ENCODE measurements around the gene FAIM2. TPM values are rescaled to one million over a fixed set of nuclear protein-coding genes. Genes with fewer than 3 reads are reported as not detected.
A peak's percentile ranks its signal among the peaks of the same experiment; 100 is the strongest.

Gene FAIM2
- total RNA-seq, 1 experiment from 2014 or later, result 0.58 TPM

GRCh38 chr12:49939707-49940106, 36.0 kb upstream of the FAIM2 start:
- DNase-seq (ENCODE audit: low spot score), result no peak

DNA sequence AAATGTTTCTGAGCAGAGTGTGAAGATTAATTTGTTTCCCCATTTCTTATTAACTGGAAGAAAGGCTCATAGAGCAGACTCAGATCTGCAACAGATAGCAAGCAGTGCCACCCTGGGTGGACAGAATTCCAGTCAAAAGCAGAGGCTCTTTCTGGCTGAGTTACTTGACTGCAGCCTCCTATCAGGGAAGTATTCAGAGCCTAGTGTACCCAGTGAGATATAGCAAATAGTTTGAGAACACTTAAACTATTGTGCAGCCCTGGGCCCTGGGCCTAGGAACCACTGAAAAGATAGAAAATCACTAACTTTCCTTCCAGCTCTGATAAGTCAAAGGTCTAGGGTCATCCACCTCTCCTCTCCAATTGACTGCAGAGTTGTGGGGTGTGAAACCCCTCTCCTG, 35.6 kb upstream of the FAIM2 start:
- no peak for DNase-seq (ENCODE audit: low spot score)

GRCh38 chr12:49937639-49938300, 34.1 kb upstream of the FAIM2 start:
- DNase-seq (ENCODE audit: low spot score), result no peak

DNA sequence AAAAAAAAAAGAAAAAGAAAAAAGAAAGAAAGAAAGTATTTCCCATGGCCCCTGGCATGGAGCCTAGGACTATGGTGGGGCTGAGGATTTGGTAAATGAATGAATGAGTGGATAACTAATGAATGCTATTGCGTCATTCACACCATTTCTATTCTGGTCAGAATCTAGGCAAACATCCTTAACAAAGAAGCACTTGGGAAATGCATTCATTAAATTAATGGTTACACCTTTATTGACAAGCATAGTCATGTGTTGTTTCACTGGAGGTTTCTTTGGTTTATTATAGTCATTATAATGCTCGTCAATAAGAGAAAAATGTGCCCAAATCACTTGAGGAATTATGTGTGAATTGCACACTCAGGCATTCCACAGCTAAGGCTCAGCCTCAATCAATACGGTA, 33.2 kb upstream of the FAIM2 start:
- DNase-seq (ENCODE audit: low spot score), result no peak

DNA sequence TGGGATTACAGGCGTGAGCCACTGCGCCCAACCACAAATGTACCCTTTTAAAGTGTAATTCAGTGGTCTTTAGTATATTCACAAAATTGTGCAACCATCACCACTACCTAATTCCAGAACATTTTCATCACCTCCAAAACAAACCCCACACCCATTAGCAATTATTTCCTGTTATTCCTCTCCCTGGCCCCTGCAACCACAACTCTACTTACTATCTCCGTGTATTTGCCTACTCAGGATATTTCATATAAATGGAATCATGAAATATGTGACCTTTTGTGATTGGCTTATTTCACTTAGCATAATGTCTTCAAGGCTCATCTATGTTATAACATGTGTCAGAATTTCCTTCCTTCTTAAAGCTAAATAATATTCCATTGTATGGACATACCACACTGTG, 30.8 kb upstream of the FAIM2 start:
- DNase-seq (ENCODE audit: low spot score), result no peak

DNA sequence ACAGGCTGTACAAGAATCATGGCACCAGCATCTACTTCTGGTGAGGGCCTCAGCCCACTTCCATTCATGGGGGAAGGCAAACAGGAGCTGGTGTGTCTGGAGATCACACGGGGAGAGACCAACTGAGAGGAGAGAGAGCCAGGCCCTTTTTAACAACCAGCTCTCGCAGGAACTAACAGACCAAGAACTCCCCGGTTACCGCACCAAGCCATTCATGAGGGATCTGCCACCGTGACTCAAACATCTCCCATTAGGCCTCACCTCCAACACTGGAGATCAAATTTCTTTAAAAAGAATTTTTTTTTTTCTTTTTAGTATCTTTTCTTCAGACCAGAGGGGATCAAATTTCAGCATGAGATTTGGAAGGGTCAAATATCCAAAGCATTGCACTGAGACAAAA, 30.1 kb upstream of the FAIM2 start:
- no peak for DNase-seq (ENCODE audit: low spot score)

DNA sequence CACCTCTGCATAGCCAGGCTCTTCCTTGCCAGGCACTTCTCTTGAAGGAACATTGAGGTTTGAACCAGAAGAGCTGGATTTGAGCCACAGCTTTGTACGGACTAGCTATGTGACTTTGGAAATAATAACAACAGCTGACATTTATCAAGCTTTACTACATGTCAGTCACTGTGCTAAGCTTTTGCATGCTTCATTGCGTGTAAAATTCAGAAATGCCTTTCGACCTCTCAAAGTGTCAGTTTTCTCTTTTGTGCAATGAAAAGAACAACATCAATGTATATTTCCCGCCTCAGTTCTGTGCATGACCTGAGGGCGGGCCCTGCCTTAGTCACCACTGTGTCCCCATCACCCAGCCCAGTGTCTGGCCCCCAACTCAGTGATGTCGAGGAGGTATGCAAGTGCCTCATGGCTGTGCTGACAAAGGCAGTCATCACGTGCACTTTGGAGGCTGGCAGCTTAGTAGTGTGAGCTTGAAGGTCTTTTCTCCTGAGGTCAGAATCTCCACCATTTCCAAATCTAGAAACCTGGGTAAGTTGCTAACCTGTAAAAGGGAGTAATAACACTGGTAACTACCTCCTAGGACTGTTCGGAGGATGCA, 28.9 kb upstream of the FAIM2 start:
- DNase-seq (ENCODE audit: low spot score), result no peak

- no peak for DNase-seq (ENCODE audit: low spot score)
Measured at GRCh38 chr12:49932023-49932422, 28.3 kb upstream of the FAIM2 start.

DNA sequence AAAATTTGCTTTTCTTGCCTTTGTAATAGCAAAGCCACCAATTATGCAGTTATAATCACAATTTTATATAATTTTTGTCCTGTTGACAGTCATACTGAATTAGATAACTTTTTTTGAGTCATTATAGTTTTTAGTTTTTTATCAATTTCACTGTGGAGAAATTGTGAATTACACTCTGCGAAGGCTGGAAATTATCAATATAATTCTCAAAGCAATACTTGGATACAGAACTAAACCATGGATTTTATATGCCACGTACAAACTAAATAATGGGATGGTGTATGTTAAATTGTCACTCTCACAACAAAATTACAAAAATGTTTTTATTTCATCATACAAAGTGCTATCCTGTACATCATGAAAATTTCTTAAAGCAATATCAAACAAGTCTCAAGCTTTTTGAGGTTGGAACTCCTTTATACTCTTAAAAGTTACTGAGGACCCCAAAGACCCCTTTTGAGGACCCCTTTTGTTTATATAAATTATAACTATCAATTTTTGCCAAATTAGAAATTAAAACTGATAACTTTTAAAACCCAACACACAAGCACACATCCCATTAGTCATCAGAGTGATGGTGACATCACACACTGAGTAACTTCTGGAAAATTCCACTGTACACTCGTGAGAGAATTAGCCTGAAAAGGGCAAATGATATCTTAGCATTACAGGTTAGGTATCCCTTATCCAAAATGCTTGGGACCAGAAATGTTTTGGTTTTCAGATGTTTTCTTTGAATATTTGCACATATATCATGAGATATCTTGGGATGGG, 27.0 kb upstream of the FAIM2 start:
- DNase-seq (ENCODE audit: low spot score), result no peak

- DNase-seq (ENCODE audit: low spot score), result no peak
Measured at GRCh38 chr12:49929581-49929980, 25.9 kb upstream of the FAIM2 start.

- no peak for DNase-seq (ENCODE audit: low spot score)
Measured at GRCh38 chr12:49928471-49928870, 24.8 kb upstream of the FAIM2 start.

DNA sequence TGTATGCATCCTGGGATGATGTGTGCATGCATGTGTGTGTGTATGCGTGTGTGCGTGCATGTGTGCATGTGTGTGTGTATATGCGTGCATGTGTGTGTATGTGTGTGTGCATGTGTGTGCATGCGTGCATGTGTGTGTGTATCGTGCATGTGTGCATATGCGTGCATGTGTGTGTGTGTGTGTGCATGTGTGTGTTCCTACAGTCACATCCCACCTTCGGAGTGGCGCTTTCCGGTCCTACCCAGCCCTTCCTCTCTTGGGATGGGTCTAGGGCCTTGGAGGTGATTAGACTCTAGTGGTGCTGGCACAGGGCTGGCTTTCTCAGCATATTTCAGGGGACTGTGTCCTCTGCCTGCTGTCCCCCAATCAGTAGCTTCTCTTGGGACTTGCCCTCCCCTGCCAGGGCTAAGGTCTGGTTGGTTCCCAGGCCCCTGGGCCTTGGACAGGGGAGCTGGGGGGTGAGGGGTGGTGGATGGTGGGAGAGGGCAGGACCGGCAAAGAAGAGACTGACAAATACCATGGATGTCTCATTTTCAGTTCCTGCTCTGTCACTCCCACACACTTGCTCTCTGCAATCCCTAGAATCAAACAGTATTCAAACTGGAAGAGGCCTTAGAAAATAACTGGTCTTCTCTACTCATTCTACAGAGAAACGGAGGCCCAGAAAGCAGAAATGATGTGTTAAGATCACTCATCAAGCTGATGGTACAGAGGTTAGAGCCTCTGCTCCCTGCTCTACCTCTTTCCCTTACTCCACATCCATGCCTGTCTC, 21.9 kb upstream of the FAIM2 start:
- DNase-seq (ENCODE audit: low spot score), result no peak

DNA sequence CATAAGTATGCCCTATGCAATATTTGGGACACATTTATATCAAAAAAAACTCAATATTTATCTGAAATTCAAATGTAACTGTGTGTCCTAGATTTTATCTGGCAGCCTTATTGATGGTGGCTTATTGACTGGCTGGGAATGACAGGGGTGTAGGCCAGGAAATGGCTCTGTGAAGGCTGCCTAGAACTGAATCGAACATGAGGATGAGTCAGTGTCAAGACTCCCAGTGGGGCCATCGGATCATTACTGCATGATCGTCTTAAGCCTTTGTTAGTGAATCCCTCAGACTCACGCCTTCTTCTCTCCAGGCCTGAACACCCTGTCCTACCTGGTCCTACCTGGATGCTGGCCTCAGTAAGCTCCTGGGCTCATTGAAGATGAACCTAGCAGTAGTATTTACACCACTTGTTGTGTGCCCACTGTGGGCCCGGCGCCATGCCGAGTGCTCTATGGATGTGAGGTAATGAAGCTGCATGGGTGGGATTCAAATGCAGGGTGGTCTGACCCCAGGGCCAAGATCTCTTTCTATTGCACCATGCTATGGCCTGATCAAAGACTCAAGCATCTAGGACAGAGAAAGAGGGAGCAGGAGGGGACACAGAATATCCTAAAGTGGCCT, 21.0 kb upstream of the FAIM2 start:
- no peak for DNase-seq (ENCODE audit: low spot score)

- no peak for DNase-seq (ENCODE audit: low spot score)
Measured at GRCh38 chr12:49923880-49924556, 20.3 kb upstream of the FAIM2 start.

DNA sequence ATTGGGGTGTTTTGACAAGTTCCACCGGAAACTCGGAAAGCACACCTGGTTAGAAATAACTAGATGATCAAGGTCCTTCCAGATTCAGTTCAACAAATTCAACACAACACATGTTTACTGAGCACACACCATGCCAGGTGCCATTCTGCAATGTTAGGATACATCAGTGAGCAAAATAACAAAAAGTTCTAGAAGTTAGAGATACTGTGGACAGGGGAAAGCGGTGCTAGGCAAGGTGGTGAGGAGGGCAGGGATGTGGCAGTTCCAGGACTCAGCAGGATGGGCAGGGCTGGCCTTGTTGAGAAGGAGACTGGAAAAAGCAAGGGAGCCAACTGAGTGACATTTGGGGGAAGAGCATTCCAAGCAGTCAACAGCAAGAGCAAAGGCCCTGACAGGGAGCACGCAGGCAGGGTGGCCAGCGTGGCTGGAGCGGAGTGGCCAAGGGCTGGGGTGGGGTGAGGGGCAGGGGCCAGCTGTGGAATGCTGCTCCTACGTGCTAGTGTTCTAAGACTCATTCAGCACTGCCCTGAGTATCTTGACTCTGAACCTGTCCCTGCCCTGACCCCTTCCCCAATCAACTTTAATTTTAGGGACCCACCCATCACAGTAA, 19.4 kb upstream of the FAIM2 start:
- no peak for DNase-seq (ENCODE audit: low spot score)

GRCh38 chr12:49922349-49923034, 18.8 kb upstream of the FAIM2 start:
- no peak for DNase-seq (ENCODE audit: low spot score)

GRCh38 chr12:49921936-49922335, 18.2 kb upstream of the FAIM2 start:
- no peak for DNase-seq (ENCODE audit: low spot score)

DNA sequence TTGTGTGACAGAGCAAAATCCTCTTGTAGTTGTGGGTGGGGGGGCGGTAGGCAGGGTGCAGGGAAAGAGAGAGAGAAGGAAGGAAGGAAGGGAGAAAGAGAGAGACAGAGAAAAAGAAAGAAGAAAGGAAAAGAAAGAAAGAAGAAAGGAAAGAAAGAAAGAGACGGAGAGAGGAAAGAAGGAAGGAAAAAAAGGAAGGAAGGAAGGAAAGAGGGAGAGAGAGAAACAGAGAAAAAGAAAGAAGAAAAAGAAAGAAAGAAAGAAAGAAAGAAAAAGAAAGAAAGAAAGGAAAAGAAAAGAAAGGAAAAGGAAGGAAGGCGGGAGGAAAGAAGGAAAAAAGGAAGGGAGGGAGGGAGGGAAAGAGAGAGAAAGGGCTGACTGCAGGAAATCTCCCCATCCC, 17.6 kb upstream of the FAIM2 start:
- DNase-seq (ENCODE audit: low spot score), result no peak

- no peak for DNase-seq (ENCODE audit: low spot score)
Measured at GRCh38 chr12:49920915-49921286, 17.2 kb upstream of the FAIM2 start.

GRCh38 chr12:49920241-49920914, 16.7 kb upstream of the FAIM2 start:
- DNase-seq (ENCODE audit: low spot score), result peak; percentile 19
